GM18519 (cell line): ENCODE results near the gene GRIP1.
A peak's percentile ranks its signal among the peaks of the same experiment; 100 is the strongest.

Source experiments
- ATAC-seq: cut with Tn5 transposase; IDR thresholded peaks from one replicate; pipeline ENCODE4 v1.9.1; 2021; ENCODE audit warnings: mild to moderate bottlenecking, moderate library complexity; ENCODE audit not compliant: unreplicated experiment, low FRiP score

The GRIP1 gene

DNA sequence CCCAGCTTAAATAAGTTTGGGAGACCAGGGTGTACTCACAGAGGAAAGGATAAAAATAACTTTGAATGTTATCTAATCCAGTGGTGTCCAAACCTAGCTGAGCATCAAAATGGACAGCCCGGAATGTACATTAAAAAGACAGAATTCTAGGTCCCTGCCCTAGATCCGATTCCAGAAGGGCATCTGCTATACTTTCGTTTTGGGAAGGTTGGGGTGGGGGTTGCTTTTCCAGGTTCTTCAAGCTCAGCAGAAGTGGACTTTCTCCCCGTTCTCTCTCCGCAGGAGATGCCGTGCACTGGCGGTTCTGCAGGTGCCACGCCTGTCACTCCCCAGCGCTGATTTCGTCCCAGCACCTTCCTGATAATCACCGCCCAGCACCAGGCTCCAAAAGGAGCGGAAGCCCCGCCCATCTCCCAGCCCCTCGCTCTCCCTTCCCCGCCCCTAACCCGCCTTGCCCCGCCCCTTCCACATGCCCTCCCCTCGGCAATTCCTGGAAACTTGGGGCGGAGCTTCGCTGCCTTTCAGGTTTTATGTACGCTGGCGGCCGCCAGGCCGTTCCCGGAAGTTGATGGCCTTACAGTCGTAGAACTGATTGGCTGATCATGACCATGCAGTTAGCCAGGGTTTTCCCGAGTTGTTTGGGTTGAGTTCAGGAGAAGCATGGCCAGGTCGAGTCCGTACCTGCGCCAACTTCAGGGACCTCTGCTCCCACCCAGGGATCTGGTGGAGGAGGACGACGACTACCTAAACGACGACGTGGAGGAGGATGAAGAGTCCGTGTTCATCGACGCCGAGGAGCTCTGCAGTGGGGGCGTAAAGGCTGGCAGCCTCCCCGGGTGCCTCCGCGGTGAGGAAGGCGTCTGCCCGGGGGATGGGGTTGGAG, 376.7 kb downstream of the GRIP1 start, which contains the start of gene HELB:
Gene HELB (plus strand): TSS at position 550 of the 883 bp plus-strand sequence. CDS start 111 bp downstream, at position 661.
- peak; percentile 88 for ATAC-seq

DNA sequence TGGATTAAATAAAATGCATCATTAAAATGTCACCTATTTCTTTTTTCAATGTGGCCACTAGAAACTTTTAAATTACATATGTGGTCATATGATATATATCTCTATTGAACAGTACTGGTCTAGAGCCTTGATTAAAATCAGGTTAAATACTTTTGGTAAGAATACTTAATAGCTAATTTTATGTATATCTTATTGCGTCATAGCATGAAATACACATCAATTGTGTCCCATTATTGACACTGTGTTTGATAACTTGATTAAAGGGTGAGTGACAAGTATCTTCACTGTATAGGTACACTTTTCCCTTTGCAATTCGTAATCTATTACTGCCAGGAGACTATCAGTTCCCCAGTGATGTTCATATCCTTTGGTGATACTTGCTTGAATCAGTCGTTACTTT, 381.0 kb downstream of the GRIP1 start:
- ATAC-seq = no peak
